Progenitor cell of endocrine pancreas (in vitro differentiated cells): ENCODE measurements around the gene ABHD1. TPM values are rescaled to one million over a fixed set of nuclear protein-coding genes. Genes with fewer than 3 reads are reported as not detected.

Experiments used
- DNase-seq: peaks from one replicate; pipeline ENCODE4 v3.0.0; 2021; ENCODE audit warnings: low spot score; ENCODE audit not compliant: unreplicated experiment
- H3K27ac Mint-ChIP-seq: 2 replicates; pipeline ENCODE4 v1.8.0; 2021; ENCODE audit warnings: mild to moderate bottlenecking, moderate library complexity, mixed read lengths
- H3K27me3 Mint-ChIP-seq: 2 replicates; pipeline ENCODE4 v1.8.0; 2021; ENCODE audit warnings: mixed read lengths
- H3K36me3 Mint-ChIP-seq: 2 replicates; pipeline ENCODE4 v1.8.0; 2022; ENCODE audit warnings: mixed read lengths; ENCODE audit not compliant: insufficient read depth
- H3K4me1 Mint-ChIP-seq: 2 replicates; pipeline ENCODE4 v1.8.0; 2021; ENCODE audit warnings: low read depth, mixed read lengths
- H3K4me3 Mint-ChIP-seq: 2 replicates; pipeline ENCODE4 v1.8.0; 2021; ENCODE audit warnings: low read depth, mild to moderate bottlenecking, moderate library complexity, mixed read lengths
- H3K9me3 Mint-ChIP-seq: 2 replicates; pipeline ENCODE4 v1.8.0; 2021; ENCODE audit warnings: low read depth, mixed read lengths
- total RNA-seq: library from RNA; stranded (reverse); gene quantifications from 2 replicates; pipeline ENCODE4 v1.2.1, GENCODE V29; 2021
- TF ChIP-seq, protein P1 (sequence below): fragments of 200-600 bp; sonication (generic); IDR thresholded peaks from one replicate; pipeline ENCODE4 v1.5.0; 2021; ENCODE audit warnings: antibody characterized with exemption, mild to moderate bottlenecking; ENCODE audit not compliant: unreplicated experiment

Gene ABHD1
- total RNA-seq, 1 donor from 2014 or later, result 0.34 TPM

DNA sequence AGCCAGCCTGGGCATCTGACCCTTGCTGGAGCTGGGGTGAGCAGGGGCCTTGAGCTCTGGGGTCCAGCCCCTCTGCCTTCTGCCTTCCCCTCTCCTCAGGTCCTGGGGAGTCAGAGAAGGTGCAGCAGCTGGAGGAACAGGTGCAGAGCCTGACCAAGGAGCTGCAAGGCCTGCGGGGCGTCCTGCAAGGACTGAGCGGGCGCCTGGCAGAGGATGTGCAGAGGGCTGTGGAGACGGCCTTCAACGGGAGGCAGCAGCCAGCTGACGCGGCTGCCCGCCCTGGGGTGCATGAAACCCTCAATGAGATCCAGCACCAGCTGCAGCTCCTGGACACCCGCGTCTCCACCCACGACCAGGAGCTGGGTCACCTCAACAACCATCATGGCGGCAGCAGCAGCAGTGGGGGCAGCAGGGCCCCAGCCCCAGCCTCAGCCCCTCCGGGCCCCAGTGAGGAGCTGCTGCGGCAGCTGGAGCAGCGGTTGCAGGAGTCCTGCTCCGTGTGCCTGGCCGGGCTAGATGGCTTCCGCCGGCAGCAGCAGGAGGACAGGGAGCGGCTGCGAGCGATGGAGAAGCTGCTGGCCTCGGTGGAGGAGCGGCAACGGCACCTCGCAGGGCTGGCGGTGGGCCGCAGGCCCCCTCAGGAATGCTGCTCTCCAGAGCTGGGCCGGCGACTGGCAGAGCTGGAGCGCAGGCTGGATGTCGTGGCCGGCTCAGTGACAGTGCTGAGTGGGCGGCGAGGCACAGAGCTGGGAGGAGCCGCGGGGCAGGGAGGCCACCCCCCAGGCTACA lies 41.4 kb upstream of the ABHD1 start:
- Mint-ChIP-seq H3K9me3 (no peaks in the 10 kb centered on the region), H3K27ac (no peak overlapping the region), H3K36me3 (no peaks in the 10 kb centered on the region), H3K27me3 (peaks cover 24% of the 10 kb centered on the region), H3K4me3 (no peak overlapping the region), H3K4me1 (peaks cover 12% of the 10 kb centered on the region)
- DNase-seq, result no peak
- TF ChIP-seq, protein P1, sequence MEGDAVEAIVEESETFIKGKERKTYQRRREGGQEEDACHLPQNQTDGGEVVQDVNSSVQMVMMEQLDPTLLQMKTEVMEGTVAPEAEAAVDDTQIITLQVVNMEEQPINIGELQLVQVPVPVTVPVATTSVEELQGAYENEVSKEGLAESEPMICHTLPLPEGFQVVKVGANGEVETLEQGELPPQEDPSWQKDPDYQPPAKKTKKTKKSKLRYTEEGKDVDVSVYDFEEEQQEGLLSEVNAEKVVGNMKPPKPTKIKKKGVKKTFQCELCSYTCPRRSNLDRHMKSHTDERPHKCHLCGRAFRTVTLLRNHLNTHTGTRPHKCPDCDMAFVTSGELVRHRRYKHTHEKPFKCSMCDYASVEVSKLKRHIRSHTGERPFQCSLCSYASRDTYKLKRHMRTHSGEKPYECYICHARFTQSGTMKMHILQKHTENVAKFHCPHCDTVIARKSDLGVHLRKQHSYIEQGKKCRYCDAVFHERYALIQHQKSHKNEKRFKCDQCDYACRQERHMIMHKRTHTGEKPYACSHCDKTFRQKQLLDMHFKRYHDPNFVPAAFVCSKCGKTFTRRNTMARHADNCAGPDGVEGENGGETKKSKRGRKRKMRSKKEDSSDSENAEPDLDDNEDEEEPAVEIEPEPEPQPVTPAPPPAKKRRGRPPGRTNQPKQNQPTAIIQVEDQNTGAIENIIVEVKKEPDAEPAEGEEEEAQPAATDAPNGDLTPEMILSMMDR, result no peak

DNA sequence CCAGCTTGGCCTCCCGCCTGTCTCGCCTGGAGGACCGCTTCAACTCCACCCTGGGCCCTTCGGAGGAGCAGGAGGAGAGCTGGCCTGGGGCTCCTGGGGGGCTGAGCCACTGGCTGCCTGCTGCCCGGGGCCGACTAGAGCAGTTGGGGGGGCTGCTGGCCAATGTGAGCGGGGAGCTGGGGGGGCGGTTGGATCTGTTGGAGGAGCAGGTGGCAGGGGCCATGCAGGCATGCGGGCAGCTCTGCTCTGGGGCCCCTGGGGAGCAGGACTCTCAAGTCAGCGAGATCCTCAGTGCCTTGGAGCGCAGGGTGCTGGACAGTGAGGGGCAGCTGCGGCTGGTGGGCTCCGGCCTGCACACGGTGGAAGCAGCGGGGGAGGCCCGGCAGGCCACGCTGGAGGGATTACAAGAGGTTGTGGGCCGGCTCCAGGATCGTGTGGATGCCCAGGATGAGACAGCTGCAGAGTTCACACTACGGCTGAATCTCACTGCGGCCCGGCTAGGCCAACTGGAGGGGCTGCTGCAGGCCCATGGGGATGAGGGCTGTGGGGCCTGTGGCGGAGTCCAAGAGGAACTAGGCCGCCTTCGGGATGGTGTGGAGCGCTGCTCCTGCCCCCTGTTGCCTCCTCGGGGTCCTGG lies 40.7 kb upstream of the ABHD1 start:
- no peak overlapping the region for H3K4me3 Mint-ChIP-seq
- H3K9me3 Mint-ChIP-seq, result no peaks in the 10 kb centered on the region
- no peak overlapping the region for H3K27ac Mint-ChIP-seq
- TF ChIP-seq, protein P1, result no peak
- peaks cover 26% of the 10 kb centered on the region for H3K27me3 Mint-ChIP-seq
- no peak for DNase-seq
- H3K4me1 Mint-ChIP-seq, result peaks cover 13% of the 10 kb centered on the region
- H3K36me3 Mint-ChIP-seq, result no peaks in the 10 kb centered on the region

DNA sequence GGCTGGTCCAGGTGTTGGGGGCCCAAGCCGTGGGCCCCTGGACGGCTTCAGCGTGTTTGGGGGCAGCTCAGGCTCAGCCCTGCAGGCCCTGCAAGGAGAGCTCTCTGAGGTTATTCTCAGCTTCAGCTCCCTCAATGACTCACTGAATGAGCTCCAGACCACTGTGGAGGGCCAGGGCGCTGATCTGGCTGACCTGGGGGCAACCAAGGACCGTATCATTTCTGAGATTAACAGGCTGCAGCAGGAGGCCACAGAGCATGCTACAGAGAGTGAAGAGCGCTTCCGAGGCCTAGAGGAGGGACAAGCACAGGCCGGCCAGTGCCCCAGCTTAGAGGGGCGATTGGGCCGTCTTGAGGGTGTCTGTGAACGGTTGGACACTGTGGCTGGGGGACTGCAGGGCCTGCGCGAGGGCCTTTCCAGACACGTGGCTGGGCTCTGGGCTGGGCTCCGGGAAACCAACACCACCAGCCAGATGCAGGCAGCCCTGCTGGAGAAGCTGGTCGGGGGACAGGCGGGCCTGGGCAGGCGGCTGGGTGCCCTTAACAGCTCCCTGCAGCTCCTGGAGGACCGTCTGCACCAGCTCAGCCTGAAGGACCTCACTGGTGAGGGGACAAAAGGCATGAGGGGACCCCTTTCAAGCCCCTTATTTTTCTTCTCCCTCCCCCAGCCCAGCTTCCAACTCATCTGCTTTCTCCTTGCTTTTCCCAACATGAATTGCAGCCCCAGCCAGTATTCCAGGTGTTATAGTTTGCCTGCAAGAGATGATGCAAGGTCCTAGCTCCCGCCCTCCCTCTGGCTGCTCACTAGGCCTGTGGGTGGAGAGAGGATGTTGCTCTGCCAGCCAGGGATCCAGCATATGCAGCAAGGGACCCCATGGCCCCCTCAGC lies 40.0 kb upstream of the ABHD1 start:
- no peak overlapping the region for H3K27ac Mint-ChIP-seq
- peaks cover 13% of the 10 kb centered on the region for H3K4me1 Mint-ChIP-seq
- no peaks in the 10 kb centered on the region for H3K9me3 Mint-ChIP-seq
- TF ChIP-seq, protein P1, result no peak
- peaks cover 28% of the 10 kb centered on the region for H3K27me3 Mint-ChIP-seq
- H3K36me3 Mint-ChIP-seq, result no peaks in the 10 kb centered on the region
- H3K4me3 Mint-ChIP-seq, result no peak overlapping the region
- DNase-seq, result no peak

DNA sequence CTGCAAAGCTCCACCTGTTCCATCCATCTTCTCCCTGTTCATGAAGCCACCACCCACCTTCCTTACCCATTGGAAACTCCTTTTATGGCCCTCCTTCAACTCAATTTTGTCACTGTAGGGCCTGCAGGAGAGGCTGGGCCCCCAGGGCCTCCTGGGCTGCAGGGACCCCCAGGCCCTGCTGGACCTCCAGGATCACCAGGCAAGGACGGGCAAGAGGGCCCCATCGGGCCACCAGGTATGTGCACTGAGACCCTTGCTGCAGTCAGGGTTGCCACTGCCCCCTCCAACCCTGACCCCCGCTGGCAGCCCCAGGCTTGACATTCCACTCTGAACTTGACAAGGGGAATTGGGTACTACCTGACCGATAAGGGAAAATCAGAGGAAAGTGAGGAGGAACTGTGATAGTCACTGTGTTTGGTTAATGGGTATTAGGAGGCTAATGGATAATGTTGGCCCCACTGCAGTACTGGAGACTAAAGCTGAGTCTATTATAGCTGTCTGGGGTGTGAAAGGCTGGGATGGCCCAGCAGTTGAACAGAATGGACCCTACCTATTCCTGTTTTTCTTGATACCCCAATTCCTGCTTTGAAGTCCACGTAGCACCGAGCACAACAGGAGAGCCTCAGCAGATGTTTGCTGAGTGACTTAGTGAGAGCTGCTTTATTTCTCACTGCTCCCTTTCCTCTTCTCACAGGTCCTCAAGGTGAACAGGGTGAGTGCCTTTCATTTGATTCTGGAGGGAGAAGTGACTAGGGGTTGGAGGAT lies 39.1 kb upstream of the ABHD1 start:
- TF ChIP-seq, protein P1, result no peak
- Mint-ChIP-seq H3K36me3 (no peaks in the 10 kb centered on the region), H3K4me3 (no peak overlapping the region), H3K9me3 (no peaks in the 10 kb centered on the region), H3K4me1 (peaks cover 13% of the 10 kb centered on the region), H3K27me3 (peaks cover 30% of the 10 kb centered on the region), H3K27ac (no peak overlapping the region)
- DNase-seq, result no peak
